Endodermal cell (in vitro differentiated cells): Measurements from ENCODE around the gene CAMKK2. TPM values are rescaled to one million over a fixed set of nuclear protein-coding genes. Genes with fewer than 3 reads are reported as not detected.
"Not testable (repeated sequence)": the region's sequence is repeated elsewhere in the genome, so short reads cannot be mapped to it uniquely, and the experiment has no call there.

ENCODE experiments used
- DNase-seq: peaks from one replicate; pipeline ENCODE4 v3.0.0-alpha.2; 2017
- H3K27ac ChIP-seq: 2 replicates; pipeline ENCODE4 v1.5.1; 2013; ENCODE audit warnings: mild to moderate bottlenecking, low read depth, low read length, moderate library complexity
- H3K27me3 ChIP-seq: 2 replicates; pipeline ENCODE4 v1.6.1; 2013; ENCODE audit warnings: mild to moderate bottlenecking, low read length, moderate library complexity; ENCODE audit not compliant: insufficient read depth, control insufficient read depth, poor library complexity, severe bottlenecking
- H3K36me3 ChIP-seq: 2 replicates; pipeline ENCODE4 v1.7.0; 2013; ENCODE audit warnings: mild to moderate bottlenecking, low read length, moderate library complexity; ENCODE audit not compliant: control insufficient read depth, insufficient read depth
- H3K4me1 ChIP-seq: one replicate; pipeline ENCODE4 v1.7.0; 2013; ENCODE audit warnings: low read length; ENCODE audit not compliant: control insufficient read depth, insufficient read depth
- H3K4me3 ChIP-seq: 2 replicates; pipeline ENCODE4 v1.5.1; 2013; ENCODE audit warnings: mild to moderate bottlenecking, low read length, moderate library complexity
- H3K9ac ChIP-seq: 2 replicates; pipeline ENCODE4 v1.6.1; 2013; ENCODE audit warnings: mild to moderate bottlenecking, low read length, moderate library complexity; ENCODE audit not compliant: poor library complexity, severe bottlenecking; ENCODE audit errors: extremely low read depth
- H3K9me3 ChIP-seq: 2 replicates; pipeline ENCODE4 v1.6.1; 2013; ENCODE audit warnings: mild to moderate bottlenecking, low read length, moderate library complexity; ENCODE audit not compliant: control insufficient read depth
- H3K27ac Mint-ChIP-seq: 2 replicates; pipeline ENCODE4 v1.8.0; 2020; ENCODE audit warnings: mixed read lengths
- H3K27me3 Mint-ChIP-seq: 2 replicates; pipeline ENCODE4 v1.8.0; 2021; ENCODE audit warnings: mild to moderate bottlenecking, mixed read lengths; ENCODE audit not compliant: insufficient read depth
- H3K36me3 Mint-ChIP-seq: 2 replicates; pipeline ENCODE4 v1.8.0; 2020; ENCODE audit warnings: low read depth, mixed read lengths
- H3K4me1 Mint-ChIP-seq: 2 replicates; pipeline ENCODE4 v1.8.0; 2020; ENCODE audit warnings: mixed read lengths
- H3K4me3 Mint-ChIP-seq: 2 replicates; pipeline ENCODE4 v1.8.0; 2020; ENCODE audit warnings: mild to moderate bottlenecking, moderate library complexity, mixed read lengths
- H3K9me3 Mint-ChIP-seq: 2 replicates; pipeline ENCODE4 v1.8.0; 2020; ENCODE audit warnings: mild to moderate bottlenecking, mixed read lengths
- WGBS, 2 experiments: methylation state at CpG; one replicate each; pipeline versions ENCODE4 v1.1.5 to v1.1.7; 2013; ENCODE audit warnings: missing lambda C conversion rate in 2 of 2, mixed read lengths in 1 of 2; ENCODE audit not compliant: insufficient coverage in 1 of 2, insufficient read length in 1 of 2; 5-methylcytosine and 5-hydroxymethylcytosine counted together
- total RNA-seq, 2 donors: library from RNA; stranded (reverse); fragmentation: NEBNext Ultra II Directional in 1 of 2; extraction: Animal tissue kit (Norgen Biotek cat#: 25700) in 1 of 2; gene quantifications; 2 replicates in 1 of 2; 3 replicates in 1 of 2; pipeline ENCODE4 v1.2.1, GENCODE V29; 2021
- TF ChIP-seq, protein P1 (sequence below): fragments of 200-600 bp; sonication (generic); conservative IDR thresholded peaks from 2 replicates; pipeline ENCODE4 v1.5.0; 2021; ENCODE audit warnings: antibody characterized with exemption, mild to moderate bottlenecking

Gene CAMKK2
- total RNA-seq, 2 donors from 2014 or later, result 95.8 to 113 TPM

DNA sequence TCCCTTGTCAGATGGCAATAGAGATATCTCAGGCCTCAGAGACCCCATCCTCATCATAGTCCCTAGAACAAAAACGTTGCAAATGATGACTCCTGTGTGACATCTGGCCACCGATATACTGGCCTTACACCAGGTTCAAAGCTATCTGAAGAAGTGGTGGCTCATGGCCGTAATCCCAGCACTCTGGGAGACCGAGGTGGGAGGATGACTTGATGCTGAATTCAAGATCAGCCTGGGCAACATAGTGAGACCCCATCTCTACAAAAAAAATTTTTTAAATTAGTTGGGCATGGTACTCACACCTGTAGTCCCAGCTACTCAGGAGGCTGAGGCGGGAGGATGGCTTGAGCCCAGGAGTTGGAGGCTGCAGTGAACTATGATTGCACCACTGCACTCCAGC lies 13.1 kb downstream of the CAMKK2 start:
- H3K4me1 ChIP-seq, result peaks cover 14% of the 10 kb centered on the region
- H3K4me1 Mint-ChIP-seq, result peaks cover 39% of the 10 kb centered on the region
- no peaks in the 10 kb centered on the region for H3K27me3 Mint-ChIP-seq
- H3K4me3 ChIP-seq, result no peak overlapping the region
- H3K36me3 Mint-ChIP-seq, result peaks cover 39% of the 10 kb centered on the region
- peaks cover 7% of the 10 kb centered on the region for H3K36me3 ChIP-seq
- no peak overlapping the region for H3K4me3 Mint-ChIP-seq
- H3K27ac Mint-ChIP-seq, result peak overlapping the region; percentile 68
- H3K9me3 Mint-ChIP-seq, result no peaks in the 10 kb centered on the region
- H3K9ac ChIP-seq, result no peak overlapping the region
- H3K9me3 ChIP-seq, result no peaks in the 10 kb centered on the region
- TF ChIP-seq, protein P1, sequence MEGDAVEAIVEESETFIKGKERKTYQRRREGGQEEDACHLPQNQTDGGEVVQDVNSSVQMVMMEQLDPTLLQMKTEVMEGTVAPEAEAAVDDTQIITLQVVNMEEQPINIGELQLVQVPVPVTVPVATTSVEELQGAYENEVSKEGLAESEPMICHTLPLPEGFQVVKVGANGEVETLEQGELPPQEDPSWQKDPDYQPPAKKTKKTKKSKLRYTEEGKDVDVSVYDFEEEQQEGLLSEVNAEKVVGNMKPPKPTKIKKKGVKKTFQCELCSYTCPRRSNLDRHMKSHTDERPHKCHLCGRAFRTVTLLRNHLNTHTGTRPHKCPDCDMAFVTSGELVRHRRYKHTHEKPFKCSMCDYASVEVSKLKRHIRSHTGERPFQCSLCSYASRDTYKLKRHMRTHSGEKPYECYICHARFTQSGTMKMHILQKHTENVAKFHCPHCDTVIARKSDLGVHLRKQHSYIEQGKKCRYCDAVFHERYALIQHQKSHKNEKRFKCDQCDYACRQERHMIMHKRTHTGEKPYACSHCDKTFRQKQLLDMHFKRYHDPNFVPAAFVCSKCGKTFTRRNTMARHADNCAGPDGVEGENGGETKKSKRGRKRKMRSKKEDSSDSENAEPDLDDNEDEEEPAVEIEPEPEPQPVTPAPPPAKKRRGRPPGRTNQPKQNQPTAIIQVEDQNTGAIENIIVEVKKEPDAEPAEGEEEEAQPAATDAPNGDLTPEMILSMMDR, result no peak
- no peaks in the 10 kb centered on the region for H3K27me3 ChIP-seq
- 92 to 97% methylated on average over 4 to 5 of the region's 5 CpGs for WGBS, 2 experiments
- DNase-seq, result no peak
- H3K27ac ChIP-seq, result no peak overlapping the region

- peaks cover 14% of the 10 kb centered on the region for H3K4me1 ChIP-seq
- not testable (repeated sequence) for H3K27me3 ChIP-seq, H3K27ac ChIP-seq, H3K9me3 ChIP-seq, H3K4me3 Mint-ChIP-seq, H3K4me3 ChIP-seq, H3K27me3 Mint-ChIP-seq, H3K9ac ChIP-seq, H3K9me3 Mint-ChIP-seq
- H3K36me3 ChIP-seq, result peaks cover 11% of the 10 kb centered on the region
- peaks cover 43% of the 10 kb centered on the region for H3K36me3 Mint-ChIP-seq
- peaks cover 34% of the 10 kb centered on the region for H3K4me1 Mint-ChIP-seq
- DNase-seq, result peak; percentile 78
- peak overlapping the region; percentile 68 for H3K27ac Mint-ChIP-seq
- WGBS, 2 experiments, result 90 to 94% methylated on average over 9 to 11 of the region's 11 CpGs
Observed at GRCh38 chr12:121282910-121283309, 13.6 kb downstream of the CAMKK2 start.

DNA sequence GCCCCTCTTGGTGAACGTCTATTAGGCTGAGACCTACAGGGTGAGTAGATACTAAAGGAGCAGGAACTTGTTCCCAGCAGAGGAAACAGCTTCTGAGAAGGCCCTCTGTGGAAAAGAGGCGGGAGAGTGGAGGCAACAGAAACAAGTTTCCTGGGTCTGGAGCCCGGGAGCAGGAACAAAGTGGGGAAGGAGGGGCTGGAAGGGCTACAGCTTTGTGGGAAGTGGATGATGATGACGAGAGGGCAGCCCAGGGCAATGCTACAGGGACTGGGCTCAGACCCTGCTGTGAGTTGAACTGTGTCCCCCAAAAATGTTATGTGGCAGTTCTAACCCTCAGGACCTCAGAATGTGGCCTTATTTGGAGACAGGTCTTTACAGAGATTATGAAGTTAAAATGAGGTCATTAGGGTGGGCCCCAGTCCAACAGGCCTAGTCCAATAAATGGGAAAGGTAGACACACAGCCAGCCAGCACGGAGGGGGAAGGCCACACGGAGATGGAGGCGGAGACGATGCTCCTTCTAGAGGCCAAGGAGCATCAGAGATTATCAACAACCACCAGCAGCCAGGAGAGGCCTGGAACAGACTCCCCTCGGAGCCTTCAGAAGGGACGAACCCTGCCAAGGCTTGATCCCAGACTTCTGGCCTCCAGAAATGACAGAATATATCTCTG lies 14.3 kb downstream of the CAMKK2 start:
- H3K4me3 ChIP-seq, result no peak overlapping the region
- 86 to 98% methylated on average over 6 to 10 of the region's 10 CpGs for WGBS, 2 experiments
- Mint-ChIP-seq H3K27ac (peak overlapping the region; percentile 68), H3K27me3 (no peaks in the 10 kb centered on the region), H3K36me3 (peaks cover 48% of the 10 kb centered on the region), H3K4me3 (no peak overlapping the region), H3K4me1 (peaks cover 34% of the 10 kb centered on the region), H3K9me3 (no peaks in the 10 kb centered on the region)
- peaks cover 12% of the 10 kb centered on the region for H3K36me3 ChIP-seq
- no peak overlapping the region for H3K27ac ChIP-seq
- peaks cover 14% of the 10 kb centered on the region for H3K4me1 ChIP-seq
- no peak overlapping the region for H3K9ac ChIP-seq
- H3K27me3 ChIP-seq, result no peaks in the 10 kb centered on the region
- no peaks in the 10 kb centered on the region for H3K9me3 ChIP-seq
- peak; percentile 71 for DNase-seq
- TF ChIP-seq, protein P1, result no peak

DNA sequence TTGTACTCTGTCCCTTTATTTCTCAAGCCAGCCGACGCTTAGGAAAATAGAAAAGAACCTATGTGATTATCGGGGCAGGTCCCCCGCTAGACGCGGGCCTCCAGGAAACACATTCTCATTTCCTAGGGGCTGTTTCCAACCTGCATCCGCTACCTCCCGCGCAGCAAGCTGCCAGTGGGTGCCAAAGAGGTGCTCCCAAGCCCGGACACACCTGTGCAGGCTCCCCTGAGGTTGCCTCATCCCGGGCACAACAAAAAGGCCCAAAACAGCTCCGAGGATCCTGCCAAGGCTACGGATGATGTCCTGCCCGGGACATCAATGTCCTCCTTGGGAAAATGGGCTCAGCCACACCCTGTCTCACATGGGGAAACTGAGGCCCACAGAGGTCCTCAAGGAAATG lies 15.4 kb downstream of the CAMKK2 start:
- H3K4me1 ChIP-seq, result peaks cover 14% of the 10 kb centered on the region
- not testable (repeated sequence) for H3K4me3 ChIP-seq, H3K27ac ChIP-seq, H3K9me3 ChIP-seq, H3K27me3 ChIP-seq, H3K27me3 Mint-ChIP-seq, H3K9me3 Mint-ChIP-seq
- DNase-seq, result peak; percentile 82
- Mint-ChIP-seq H3K4me1 (peaks cover 34% of the 10 kb centered on the region), H3K4me3 (peak overlapping the region; percentile 40), H3K36me3 (peaks cover 51% of the 10 kb centered on the region), H3K27ac (peak overlapping the region; percentile 90)
- H3K36me3 ChIP-seq, result peaks cover 12% of the 10 kb centered on the region
- peak overlapping the region; percentile 3 for H3K9ac ChIP-seq
- WGBS, 2 experiments, result 66 to 82% methylated on average over 7 to 14 of the region's 14 CpGs

- not testable (repeated sequence) for H3K27ac ChIP-seq, H3K9me3 ChIP-seq, H3K4me3 ChIP-seq, H3K27me3 ChIP-seq, H3K9ac ChIP-seq, H3K9me3 Mint-ChIP-seq, H3K27me3 Mint-ChIP-seq
- peak; percentile 93 for DNase-seq
- WGBS, 2 experiments, result 40 to 86% methylated on average over 5 to 9 of the region's 11 CpGs
- Mint-ChIP-seq H3K36me3 (peaks cover 50% of the 10 kb centered on the region), H3K27ac (peak overlapping the region; percentile 90), H3K4me1 (peaks cover 34% of the 10 kb centered on the region), H3K4me3 (peak overlapping the region; percentile 40)
- peaks cover 14% of the 10 kb centered on the region for H3K4me1 ChIP-seq
- H3K36me3 ChIP-seq, result peaks cover 15% of the 10 kb centered on the region
Observed at GRCh38 chr12:121280531-121280930, 16.0 kb downstream of the CAMKK2 start.
